ENCODE results near the gene WASF3. TPM values are rescaled to one million over a fixed set of nuclear protein-coding genes. Genes with fewer than 3 reads are reported as not detected.

Gene WASF3
- total and polyA plus RNA-seq, 2 donors from 2014 or later, result 3.7 to 18.5 TPM

- no peak for FAIRE-seq
- DNase-seq, result no peak
- H3K36me3 ChIP-seq (ENCODE audit: control insufficient read depth in 2 of 3, insufficient read depth in 3 of 3, low read length in 3 of 3), result no peaks in the 10 kb centered on the region
- no peak overlapping the region for H3K27ac ChIP-seq (ENCODE audit: low read depth in 2 of 2, low read length in 2 of 2)
- H3K27me3 ChIP-seq (ENCODE audit: control insufficient read depth, insufficient read depth, low read length), result no peaks in the 10 kb centered on the region
- no peaks in the 10 kb centered on the region for H3K4me1 ChIP-seq (ENCODE audit: control insufficient read depth in 2 of 3, insufficient read depth in 2 of 3, low read depth in 1 of 3, low read length in 3 of 3)
- no peaks in the 10 kb centered on the region for H3K9me3 ChIP-seq (ENCODE audit: control insufficient read depth in 2 of 3, insufficient read depth in 1 of 3, low read length in 3 of 3)
- H3K4me3 ChIP-seq (ENCODE audit: low read length in 3 of 3), result no peak overlapping the region
- no peak overlapping the region for H3K9ac ChIP-seq (ENCODE audit: low read length in 3 of 3)
- no peak for TF ChIP-seq CTCF (IDR thresholded peaks at IDR 0.05; ENCODE audit: borderline replicate concordance, extremely low read depth, insufficient read depth)
- intact Hi-C loops (cut with DNase I), result no loop called here
Measured at GRCh38 chr13:26528527-26528926, 29.0 kb upstream of the WASF3 start.

GRCh38 chr13:26529441-26529840, 28.0 kb upstream of the WASF3 start:
- FAIRE-seq, result no peak

GRCh38 chr13:26531742-26532141, 25.7 kb upstream of the WASF3 start:
- Histone ChIP-seq H3K27ac (ENCODE audit: low read depth in 2 of 2, low read length in 2 of 2) (no peak overlapping the region), H3K27me3 (ENCODE audit: control insufficient read depth, insufficient read depth, low read length) (no peaks in the 10 kb centered on the region), H3K4me1 (ENCODE audit: control insufficient read depth in 2 of 3, insufficient read depth in 2 of 3, low read depth in 1 of 3, low read length in 3 of 3) (no peaks in the 10 kb centered on the region), H3K36me3 (ENCODE audit: control insufficient read depth in 2 of 3, insufficient read depth in 3 of 3, low read length in 3 of 3) (no peaks in the 10 kb centered on the region), H3K9me3 (ENCODE audit: control insufficient read depth in 2 of 3, insufficient read depth in 1 of 3, low read length in 3 of 3) (no peaks in the 10 kb centered on the region), H3K9ac (ENCODE audit: low read length in 3 of 3) (no peak overlapping the region), H3K4me3 (ENCODE audit: low read length in 3 of 3) (no peak overlapping the region)
- DNase-seq (no peak), FAIRE-seq (no peak)
- intact Hi-C loops (cut with DNase I), result no loop called here
- no peak for TF ChIP-seq CTCF (IDR thresholded peaks at IDR 0.05; ENCODE audit: borderline replicate concordance, extremely low read depth, insufficient read depth)

More at GRCh38 chr13:26529441-26529840, 28.0 kb upstream of the WASF3 start:
- Histone ChIP-seq H3K27ac (ENCODE audit: low read depth in 2 of 2, low read length in 2 of 2) (no peak overlapping the region), H3K4me3 (ENCODE audit: low read length in 3 of 3) (no peak overlapping the region), H3K36me3 (ENCODE audit: control insufficient read depth in 2 of 3, insufficient read depth in 3 of 3, low read length in 3 of 3) (no peaks in the 10 kb centered on the region), H3K9ac (ENCODE audit: low read length in 3 of 3) (no peak overlapping the region), H3K4me1 (ENCODE audit: control insufficient read depth in 2 of 3, insufficient read depth in 2 of 3, low read depth in 1 of 3, low read length in 3 of 3) (no peaks in the 10 kb centered on the region), H3K27me3 (ENCODE audit: control insufficient read depth, insufficient read depth, low read length) (no peaks in the 10 kb centered on the region), H3K9me3 (ENCODE audit: control insufficient read depth in 2 of 3, insufficient read depth in 1 of 3, low read length in 3 of 3) (no peaks in the 10 kb centered on the region)
- intact Hi-C loops (cut with DNase I), result no loop called here
- no peak for TF ChIP-seq CTCF (IDR thresholded peaks at IDR 0.05; ENCODE audit: borderline replicate concordance, extremely low read depth, insufficient read depth)
- peak in 4 of 5 donors; percentile 61 to 87 (median 86) for DNase-seq
